WI38 (cell line): Measurements from ENCODE around the gene RTP5.

Experiments used
- H3K4me3 ChIP-seq: 2 replicates; pipeline ENCODE4 v1.5.1; 2011; ENCODE audit warnings: low read depth, mild to moderate bottlenecking, control low read depth, low read length
- CTCF ChIP-seq: IDR thresholded peaks from 2 replicates; pipeline ENCODE4 v1.5.1; 2012; ENCODE audit warnings: low read depth, mild to moderate bottlenecking, control low read depth, low read length

Gene RTP5

GRCh38 chr2:241848761-241849615 lies 20.5 kb upstream of the RTP5 start:
- no peak for TF ChIP-seq CTCF
- H3K4me3 ChIP-seq, result no peak overlapping the region

- H3K4me3 ChIP-seq, result no peak overlapping the region
- no peak for TF ChIP-seq CTCF
Observed at GRCh38 chr2:241849616-241850543, 19.6 kb upstream of the RTP5 start.

GRCh38 chr2:241850544-241851324 lies 18.8 kb upstream of the RTP5 start:
- TF ChIP-seq CTCF, result no peak
- no peak overlapping the region for H3K4me3 ChIP-seq

- TF ChIP-seq CTCF, result no peak
- H3K4me3 ChIP-seq, result no peak overlapping the region
Observed at GRCh38 chr2:241851325-241852115, 18.0 kb upstream of the RTP5 start.

GRCh38 chr2:241852116-241852980 lies 17.2 kb upstream of the RTP5 start:
- no peak overlapping the region for H3K4me3 ChIP-seq

More at GRCh38 chr2:241852116-241852980, 17.2 kb upstream of the RTP5 start:
- TF ChIP-seq CTCF, result no peak
